H9 (cell line): Measurements from ENCODE around the gene TBC1D2. TPM values are rescaled to one million over a fixed set of nuclear protein-coding genes. Genes with fewer than 3 reads are reported as not detected.
"Not testable (repeated sequence)": the region's sequence is repeated elsewhere in the genome, so short reads cannot be mapped to it uniquely, and the experiment has no call there.

Experiments used
- DNase-seq: peaks from one replicate; pipeline ENCODE4 v3.0.0-alpha.2; 2017
- H2AFZ ChIP-seq: one replicate; pipeline ENCODE4 v1.6.1; 2013; ENCODE audit warnings: mild to moderate bottlenecking, low read length, control low read depth, moderate library complexity
- H2AK5ac ChIP-seq: 2 replicates; pipeline ENCODE4 v1.6.1; 2013; ENCODE audit warnings: low read length, control low read depth, mixed read lengths; ENCODE audit not compliant: insufficient read length
- H2BK120ac ChIP-seq: one replicate; pipeline ENCODE4 v1.6.1; 2013; ENCODE audit warnings: low read depth, mild to moderate bottlenecking, low read length, control low read depth, inconsistent platforms; ENCODE audit not compliant: poor library complexity, severe bottlenecking
- H2BK12ac ChIP-seq: 2 replicates; pipeline ENCODE4 v1.6.1; 2013; ENCODE audit warnings: low read length, control low read depth, mixed read lengths, low read depth; ENCODE audit not compliant: insufficient read length
- H2BK15ac ChIP-seq: 2 replicates; pipeline ENCODE4 v1.6.1; 2013; ENCODE audit warnings: low read depth, low read length, control low read depth
- H2BK20ac ChIP-seq: one replicate; pipeline ENCODE4 v1.6.1; 2013; ENCODE audit warnings: low read depth, mild to moderate bottlenecking, low read length, control low read depth, inconsistent platforms; ENCODE audit not compliant: poor library complexity, severe bottlenecking
- H2BK5ac ChIP-seq: 2 replicates; pipeline ENCODE4 v1.6.1; 2013; ENCODE audit warnings: low read length, control low read depth, mixed read lengths; ENCODE audit not compliant: insufficient read length
- H3K14ac ChIP-seq: 2 replicates; pipeline ENCODE4 v1.6.1; 2013; ENCODE audit warnings: low read length, control low read depth; ENCODE audit not compliant: insufficient read depth
- H3K18ac ChIP-seq: 2 replicates; pipeline ENCODE4 v1.6.1; 2013; ENCODE audit warnings: low read depth, mild to moderate bottlenecking, mixed read lengths, low read length, control low read depth; ENCODE audit not compliant: insufficient read length
- H3K23ac ChIP-seq: 2 replicates; pipeline ENCODE4 v1.6.1; 2013; ENCODE audit warnings: low read length, control low read depth, mixed read lengths, low read depth; ENCODE audit not compliant: insufficient read length
- H3K23me2 ChIP-seq: 2 replicates; pipeline ENCODE4 v1.6.1; 2013; ENCODE audit warnings: low read depth, mild to moderate bottlenecking, mixed read lengths, low read length, control low read depth; ENCODE audit not compliant: insufficient read length, poor library complexity, severe bottlenecking
- H3K27ac ChIP-seq: 2 replicates; pipeline ENCODE4 v1.5.1; 2013; ENCODE audit warnings: low read length, control low read depth, mixed read lengths, low read depth; ENCODE audit not compliant: insufficient read length
- H3K27me3 ChIP-seq: 2 replicates; pipeline ENCODE4 v1.6.1; 2013; ENCODE audit warnings: low read length, control low read depth, inconsistent platforms; ENCODE audit not compliant: insufficient read depth
- H3K4ac ChIP-seq: 2 replicates; pipeline ENCODE4 v1.6.1; 2013; ENCODE audit warnings: low read depth, mild to moderate bottlenecking, control low read depth, inconsistent platforms, low read length, moderate library complexity
- H3K4me1 ChIP-seq: 2 replicates; pipeline ENCODE4 v1.6.1; 2013; ENCODE audit warnings: low read length, control low read depth, inconsistent platforms; ENCODE audit not compliant: insufficient read depth
- H3K4me2 ChIP-seq: 2 replicates; pipeline ENCODE4 v1.6.1; 2013; ENCODE audit warnings: low read length, control low read depth, mixed read lengths; ENCODE audit not compliant: insufficient read length, insufficient read depth
- H3K56ac ChIP-seq: 2 replicates; pipeline ENCODE4 v1.6.1; 2013; ENCODE audit warnings: low read depth, mild to moderate bottlenecking, mixed read lengths, low read length, control low read depth; ENCODE audit not compliant: insufficient read length
- H3K79me1 ChIP-seq: 2 replicates; pipeline ENCODE4 v1.6.1; 2013; ENCODE audit warnings: low read depth, mild to moderate bottlenecking, moderate library complexity, low read length, control low read depth, inconsistent platforms; ENCODE audit not compliant: insufficient read depth, poor library complexity, severe bottlenecking
- H3K79me2 ChIP-seq: 2 replicates; pipeline ENCODE4 v1.6.1; 2013; ENCODE audit warnings: low read length, control low read depth, inconsistent platforms; ENCODE audit not compliant: insufficient read depth
- H3K9ac ChIP-seq: 2 replicates; pipeline ENCODE4 v1.6.1; 2013; ENCODE audit warnings: low read length, control low read depth, mixed read lengths; ENCODE audit not compliant: insufficient read length; ENCODE audit errors: extremely low read depth
- H3K9me3 ChIP-seq: one replicate; pipeline ENCODE4 v1.6.1; 2013; ENCODE audit warnings: low read depth, low read length, inconsistent platforms; ENCODE audit not compliant: control insufficient read depth
- H3T11ph ChIP-seq: one replicate; pipeline ENCODE4 v1.6.1; 2013; ENCODE audit warnings: mild to moderate bottlenecking, low read length, control low read depth, inconsistent platforms
- H4K20me1 ChIP-seq: one replicate; pipeline ENCODE4 v1.6.1; 2013; ENCODE audit not compliant: control insufficient read depth, insufficient read length, insufficient read depth
- H4K5ac ChIP-seq: 2 replicates; pipeline ENCODE4 v1.6.1; 2013; ENCODE audit warnings: low read depth, mild to moderate bottlenecking, mixed read lengths, low read length, control low read depth; ENCODE audit not compliant: insufficient read length
- H4K8ac ChIP-seq: replicated peaks from 2 replicates; pipeline ENCODE4 v1.6.1; 2013; ENCODE audit warnings: low read length, control low read depth, mixed read lengths, low read depth; ENCODE audit not compliant: insufficient read length
- H4K91ac ChIP-seq: 2 replicates; pipeline ENCODE4 v1.6.1; 2013; ENCODE audit warnings: low read depth, mild to moderate bottlenecking, moderate library complexity, mixed read lengths, low read length, control low read depth; ENCODE audit not compliant: insufficient read length
- H3K27ac Mint-ChIP-seq, 3 experiments: 2 replicates in 2 of 3; 3 replicates in 1 of 3; pipeline ENCODE4 v1.8.0; 2020 to 2021; ENCODE audit warnings: mixed read lengths in 3 of 3, mild to moderate bottlenecking in 1 of 3, moderate library complexity in 1 of 3
- H3K27me3 Mint-ChIP-seq: 2 replicates; pipeline ENCODE4 v1.8.0; 2021; ENCODE audit warnings: low read depth, mild to moderate bottlenecking, moderate library complexity, mixed read lengths
- H3K36me3 Mint-ChIP-seq, 3 experiments: 2 replicates in 2 of 3; 3 replicates in 1 of 3; pipeline ENCODE4 v1.8.0; 2020 to 2021; ENCODE audit warnings: low read depth in 3 of 3, mixed read lengths in 3 of 3; ENCODE audit not compliant: insufficient read depth in 1 of 3
- H3K4me1 Mint-ChIP-seq, 2 experiments: 2 replicates each; pipeline ENCODE4 v1.8.0; 2020; ENCODE audit warnings: mixed read lengths in 2 of 2
- H3K4me3 Mint-ChIP-seq, 2 experiments: 2 replicates in 1 of 2; 3 replicates in 1 of 2; pipeline ENCODE4 v1.8.0; 2020 to 2021; ENCODE audit warnings: mild to moderate bottlenecking in 2 of 2, mixed read lengths in 2 of 2, moderate library complexity in 1 of 2
- H3K9me3 Mint-ChIP-seq, 2 experiments: 2 replicates in 1 of 2; 3 replicates in 1 of 2; pipeline ENCODE4 v1.8.0; 2020; ENCODE audit warnings: mild to moderate bottlenecking in 2 of 2, mixed read lengths in 2 of 2, moderate library complexity in 1 of 2
- WGBS: extraction: QIAGEN DNeasy Blood & Tissue Kit; methylation state at CpG from one replicate; pipeline ENCODE4 v1.1.7; 2013; ENCODE audit warnings: missing lambda C conversion rate, low lambda C conversion rate, mixed read lengths; ENCODE audit not compliant: insufficient read length; ENCODE audit errors: extremely low coverage; 5-methylcytosine and 5-hydroxymethylcytosine counted together
- total RNA-seq: library from RNA; stranded (reverse); gene quantifications from 2 replicates; pipeline ENCODE4 v1.2.1, GENCODE V29; 2021

The TBC1D2 gene
- total RNA-seq, 1 experiment from 2014 or later: 2.9 TPM

DNA sequence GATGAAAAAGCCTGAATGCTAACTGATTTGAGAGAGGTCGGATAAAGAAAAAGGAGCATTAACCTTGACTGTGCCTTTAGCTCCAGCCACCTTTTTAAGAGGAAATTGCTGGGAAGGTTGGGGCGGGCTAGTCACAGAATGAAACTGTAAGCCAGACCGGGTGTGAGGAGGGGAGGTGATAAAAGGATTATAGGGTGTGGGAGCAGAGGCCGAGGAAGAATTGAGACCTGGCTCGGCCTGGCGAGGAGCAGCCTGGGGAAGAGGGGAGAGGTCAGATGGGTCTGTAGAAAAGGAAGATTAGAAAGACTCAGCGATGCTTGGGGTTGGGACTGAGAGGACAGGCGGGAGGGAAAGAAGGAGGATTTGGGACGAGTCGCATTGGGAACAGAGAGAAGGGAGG is 14.2 kb upstream of the TBC1D2 start:
- Mint-ChIP-seq H3K4me1 (peaks cover 55 to 67% of the 10 kb centered on the region in 2 experiments), H3K27ac (peak overlapping the region in 2 of 3 experiments; percentile 2 to 10; a peak in 2 of 7 replicates)
- H3K23me2 ChIP-seq, H3K9me3 ChIP-seq, H3K18ac ChIP-seq, H3K4me2 ChIP-seq, H3K79me2 ChIP-seq, H3K27ac ChIP-seq, H2AFZ ChIP-seq, H2BK20ac ChIP-seq, H3K9me3 Mint-ChIP-seq, H4K8ac ChIP-seq, H3K27me3 ChIP-seq, H4K91ac ChIP-seq, H4K5ac ChIP-seq, H2BK15ac ChIP-seq, H3K4me3 Mint-ChIP-seq, H3K14ac ChIP-seq, H3K27me3 Mint-ChIP-seq, H3T11ph ChIP-seq, H3K36me3 Mint-ChIP-seq, H2AK5ac ChIP-seq, H3K23ac ChIP-seq, H3K4ac ChIP-seq, H4K20me1 ChIP-seq, H2BK5ac ChIP-seq, H3K79me1 ChIP-seq, DNase-seq, H3K56ac ChIP-seq, H3K4me1 ChIP-seq, H2BK12ac ChIP-seq, H2BK120ac ChIP-seq, H3K9ac ChIP-seq: not testable (repeated sequence)
- WGBS: no CpG with 5 or more reads among the region's 10 CpGs

DNA sequence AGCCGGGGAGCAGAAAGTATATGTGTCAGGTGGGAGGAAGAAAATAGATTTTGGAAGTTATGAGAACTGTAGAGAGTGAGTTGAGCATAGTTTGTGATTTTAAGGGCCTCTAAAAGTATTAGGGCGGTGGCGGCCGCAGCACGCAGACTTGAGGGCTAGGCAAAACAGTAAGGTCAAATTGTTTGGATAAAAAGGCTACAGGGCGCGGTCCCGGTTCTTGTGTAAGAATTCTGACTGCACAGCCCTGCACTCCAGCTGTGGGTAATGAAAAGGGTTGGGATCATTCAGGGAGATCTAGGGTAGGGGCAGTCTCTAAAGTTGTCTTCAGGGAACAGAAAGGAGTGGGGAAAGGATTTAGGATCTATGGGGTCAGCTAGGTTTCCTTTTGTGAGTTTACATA is 12.1 kb upstream of the TBC1D2 start:
- H3K4me1 Mint-ChIP-seq: peaks cover 50 to 67% of the 10 kb centered on the region in 2 experiments
- not testable (repeated sequence) for H3K4me3 Mint-ChIP-seq

More for the DNA sequence above, 12.1 kb upstream of the TBC1D2 start:
- not testable (repeated sequence) for H4K8ac ChIP-seq, H3K4ac ChIP-seq, H3K23me2 ChIP-seq, H2BK5ac ChIP-seq, H4K20me1 ChIP-seq, H3K4me1 ChIP-seq, H3K18ac ChIP-seq, H3K27ac Mint-ChIP-seq, H3T11ph ChIP-seq, H3K36me3 Mint-ChIP-seq, H3K9me3 Mint-ChIP-seq, H3K79me1 ChIP-seq, H3K14ac ChIP-seq, H3K9ac ChIP-seq, H3K27me3 ChIP-seq, H2BK12ac ChIP-seq, H2BK120ac ChIP-seq, H4K91ac ChIP-seq, H2BK15ac ChIP-seq, H3K23ac ChIP-seq, H3K56ac ChIP-seq, DNase-seq, H3K27me3 Mint-ChIP-seq, H3K9me3 ChIP-seq, H2AK5ac ChIP-seq, H3K4me2 ChIP-seq, H2AFZ ChIP-seq, H3K27ac ChIP-seq, H2BK20ac ChIP-seq, H4K5ac ChIP-seq, H3K79me2 ChIP-seq
- WGBS: no CpG with 5 or more reads among the region's 8 CpGs
